ENCODE data around the gene APRT. TPM values are rescaled to one million over a fixed set of nuclear protein-coding genes. Genes with fewer than 3 reads are reported as not detected.
A peak's percentile ranks its signal among the peaks of the same experiment; 100 is the strongest.

Gene APRT
- total and polyA plus RNA-seq, 10 of the 15 experiments (the other 5 are each of a cell fraction or from before 2014, with no cell fraction given) = 30.6 to 495 (median 166) TPM

GRCh38 chr16:88839026-88839529, 27.4 kb upstream of the APRT start:
- ChIA-PET CTCF (no interaction called here), RAD21 (ENCODE audit: unreplicated experiment) (no interaction called here), POLR2A (no interaction called here), SMC1A (ENCODE audit: uncharacterized antibody, unreplicated experiment) (no interaction called here)
- Histone ChIP-seq H3K4me3 (no peak overlapping the region), H3K4me2 (ENCODE audit: control insufficient read depth, insufficient read depth) (no peak overlapping the region), H3K36me3 (ENCODE audit: control insufficient read depth in 2 of 2, insufficient read depth in 2 of 2, low read length in 1 of 2) (no peaks in the 10 kb centered on the region; a peak in 1 of 4 replicates), H3K4me1 (ENCODE audit: control insufficient read depth, insufficient read depth, low read length) (no peaks in the 10 kb centered on the region), H3K27ac (ENCODE audit: control insufficient read depth, insufficient read depth) (no peak overlapping the region), H4K20me1 (ENCODE audit: control insufficient read depth, insufficient read depth) (no peaks in the 10 kb centered on the region), H3K9me3 (replicated peaks; ENCODE audit: control insufficient read depth, insufficient read depth, low read length) (no peaks in the 10 kb centered on the region), H3K9ac (ENCODE audit: control insufficient read depth, insufficient read depth, low read length) (no peak overlapping the region), H3K27me3 (replicated peaks in 1 of 2; ENCODE audit: control insufficient read depth in 2 of 2, insufficient read depth in 2 of 2, low read length in 1 of 2) (no peaks in the 10 kb centered on the region), H3K79me2 (ENCODE audit: control insufficient read depth, insufficient read depth, low read length) (no peaks in the 10 kb centered on the region), H2AFZ (ENCODE audit: control insufficient read depth, low read depth, low read length) (no peak overlapping the region)
- DNase-seq (ENCODE audit: low read depth, low spot score) (no peak), FAIRE-seq (no peak), ATAC-seq (peak; percentile 25; the same call in 1 of the 3 replicates)
- WGBS (ENCODE audit: insufficient coverage, insufficient replicate concordance, low lambda C conversion rate, missing lambda C conversion rate) = 62% methylated on average over 38 of the region's 39 CpGs
- in situ Hi-C loops (cut with MboI) = no loop called here
- TF ChIP-seq PRDM15 (CRISPR knock-in tag; IDR thresholded peaks at IDR 0.05) = no peak
- TF ChIP-seq CTCF (IDR thresholded peaks at IDR 0.05 in 2 of 3, conservative IDR thresholded peaks at IDR 0.05 in 1 of 3; ENCODE audit: control insufficient read depth in 2 of 3, extremely low read depth in 1 of 3, insufficient read depth in 1 of 3, low read depth in 3 of 3, low read length in 3 of 3) = peak in 1 of 3 experiments; percentile 22; a peak in 1 of 6 replicates
- no TSS peak for BruUV-seq (replicated peaks)
- intact Hi-C loops (cut with micrococcal nuclease; ENCODE audit: unreplicated experiment) = no loop called here

Data from GM12878 (cell line).